HG02759 (cell line): ENCODE measurements around the gene SUN2.

ENCODE experiments used
- ATAC-seq: cut with Tn5 transposase; IDR thresholded peaks from one replicate; pipeline ENCODE4 v1.9.1; 2021; ENCODE audit warnings: mild to moderate bottlenecking, moderate library complexity; ENCODE audit not compliant: unreplicated experiment

SUN2 gene

GRCh38 chr22:38720350-38720749 is 35.4 kb downstream of the SUN2 start:
- no peak for ATAC-seq

GRCh38 chr22:38719196-38719595 is 36.6 kb downstream of the SUN2 start:
- ATAC-seq = no peak

- ATAC-seq = no peak
Measured at GRCh38 chr22:38718414-38718813, 37.4 kb downstream of the SUN2 start.

- no peak for ATAC-seq
Measured at GRCh38 chr22:38717244-38717643, 38.6 kb downstream of the SUN2 start.

GRCh38 chr22:38716826-38717225 is 39.0 kb downstream of the SUN2 start:
- no peak for ATAC-seq

GRCh38 chr22:38716271-38716670 is 39.5 kb downstream of the SUN2 start:
- ATAC-seq = no peak

GRCh38 chr22:38715852-38716251 is 39.9 kb downstream of the SUN2 start:
- ATAC-seq = no peak

- ATAC-seq = no peak
Measured at GRCh38 chr22:38715176-38715764, 40.5 kb downstream of the SUN2 start.

- ATAC-seq = no peak
Measured at GRCh38 chr22:38713921-38714320, 41.9 kb downstream of the SUN2 start.

- ATAC-seq = no peak
Measured at GRCh38 chr22:38712486-38713207, 43.2 kb downstream of the SUN2 start.

GRCh38 chr22:38710866-38711265 is 44.9 kb downstream of the SUN2 start:
- ATAC-seq = no peak

- no peak for ATAC-seq
Measured at GRCh38 chr22:38710351-38710750, 45.4 kb downstream of the SUN2 start.

GRCh38 chr22:38709306-38709705 is 46.5 kb downstream of the SUN2 start:
- no peak for ATAC-seq

- no peak for ATAC-seq
Measured at GRCh38 chr22:38707984-38708383, 47.8 kb downstream of the SUN2 start.

- ATAC-seq = no peak
Measured at GRCh38 chr22:38707346-38707745, 48.5 kb downstream of the SUN2 start.

- no peak for ATAC-seq
Measured at GRCh38 chr22:38706901-38707195, 49.0 kb downstream of the SUN2 start.

- no peak for ATAC-seq
Measured at GRCh38 chr22:38706101-38706900, 49.5 kb downstream of the SUN2 start.

GRCh38 chr22:38705235-38706100 is 50.3 kb downstream of the SUN2 start, which contains the start of gene GTPBP1:
TSS of gene GTPBP1 (plus strand) at chr22:38705944. CDS start at chr22:38705956, 12 bp downstream.
- ATAC-seq = peak; percentile 69

GRCh38 chr22:38704654-38705234 is 51.1 kb downstream of the SUN2 start:
- ATAC-seq = no peak

- ATAC-seq = peak; percentile 46
Measured at GRCh38 chr22:38700789-38701628, 54.8 kb downstream of the SUN2 start, which contains the start of gene JOSD1. TSS of gene JOSD1 (minus strand) at chr22:38700943. CDS start at chr22:38699987, 956 bp downstream.
